HG03432 (cell line): ENCODE measurements around the gene MCF2L.

Source experiments
- ATAC-seq: cut with Tn5 transposase; IDR thresholded peaks from one replicate; pipeline ENCODE4 v1.9.1; 2021; ENCODE audit warnings: mild to moderate bottlenecking, moderate library complexity; ENCODE audit not compliant: unreplicated experiment

MCF2L gene

GRCh38 chr13:113060557-113061270 is 91.7 kb downstream of the MCF2L start:
- ATAC-seq, result no peak

DNA sequence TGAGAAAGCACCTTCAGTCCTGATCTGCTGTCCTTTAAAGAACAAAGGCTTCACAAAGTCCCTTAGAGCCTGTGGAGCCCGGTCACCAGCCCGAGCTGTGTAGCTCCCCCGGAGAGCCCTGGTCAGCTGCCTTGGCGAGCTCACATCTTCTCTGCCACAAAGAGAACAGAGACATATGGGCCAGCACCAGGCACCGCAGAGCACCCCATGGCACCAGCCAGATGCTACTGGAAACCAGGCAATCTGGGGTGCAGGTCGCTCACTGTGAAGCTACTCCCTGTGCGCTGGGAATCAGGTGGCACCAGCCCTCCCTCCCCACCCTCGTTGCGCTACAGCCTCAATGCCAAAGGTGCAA is 92.2 kb downstream of the MCF2L start:
- ATAC-seq, result no peak

- no peak for ATAC-seq
Measured at GRCh38 chr13:113061796-113062425, 92.9 kb downstream of the MCF2L start.

DNA sequence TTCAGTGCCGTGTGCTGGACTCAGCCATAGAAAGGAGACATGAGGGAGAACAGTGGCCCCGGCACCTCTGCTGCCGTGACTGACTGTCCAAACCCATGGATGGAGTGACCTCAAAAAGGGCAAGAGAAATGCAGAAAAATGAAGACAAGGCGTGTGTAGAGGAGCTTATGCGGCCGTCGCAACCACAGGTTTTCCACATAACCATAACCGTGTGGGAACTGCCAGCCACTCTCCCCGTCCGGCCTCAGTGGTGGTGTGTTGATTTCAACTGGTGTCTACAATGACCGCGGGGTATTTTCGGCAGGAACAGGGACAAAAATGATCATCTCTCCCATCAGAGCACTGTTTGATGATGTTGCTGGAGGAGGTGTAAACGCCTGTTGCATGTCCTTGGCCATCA is 93.7 kb downstream of the MCF2L start:
- no peak for ATAC-seq

DNA sequence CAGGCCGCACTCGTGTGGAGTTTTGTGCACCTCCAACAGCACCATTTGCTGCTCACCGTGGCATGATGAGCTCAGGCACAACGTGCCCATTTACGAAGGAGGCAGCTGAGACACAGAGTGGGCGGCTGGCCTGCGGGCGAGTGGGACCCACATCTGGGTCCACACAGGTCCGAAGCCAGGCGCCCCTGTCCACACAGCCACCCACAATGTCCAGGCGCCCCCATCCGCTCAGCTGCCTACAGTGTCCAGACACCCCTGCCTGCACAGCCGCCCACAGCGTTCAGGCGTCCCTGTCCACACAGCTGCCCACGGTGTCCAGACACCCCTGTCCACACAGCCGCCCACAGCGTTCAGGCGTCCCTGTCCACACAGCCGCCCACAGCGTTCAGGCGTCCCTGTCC is 94.1 kb downstream of the MCF2L start:
- ATAC-seq, result no peak

DNA sequence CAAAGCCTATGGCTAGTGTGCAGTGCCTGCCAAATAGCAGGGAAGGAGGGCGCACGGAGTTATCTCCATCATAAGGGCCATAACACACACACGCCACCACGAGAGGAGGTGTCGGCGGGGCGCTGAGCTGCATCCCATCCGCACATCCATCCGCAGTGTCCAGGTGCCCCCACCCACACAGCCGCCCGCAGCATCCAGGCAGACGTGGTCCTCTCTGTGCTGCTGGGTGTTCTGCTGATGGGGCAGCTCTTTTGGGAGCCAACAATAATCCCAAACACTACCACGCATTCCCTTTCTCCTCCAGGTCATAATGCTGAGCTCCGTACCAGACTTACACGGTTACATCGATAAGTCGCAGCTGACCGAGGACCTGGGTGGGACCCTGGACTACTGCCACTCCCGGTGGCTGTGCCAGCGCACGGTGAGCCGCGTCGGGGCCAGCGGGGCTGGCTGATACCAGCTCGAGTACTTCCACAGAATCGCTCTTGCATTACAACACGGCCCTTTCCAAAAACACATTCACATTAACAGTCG is 95.1 kb downstream of the MCF2L start:
- no peak for ATAC-seq

- no peak for ATAC-seq
Measured at GRCh38 chr13:113064534-113065405, 95.8 kb downstream of the MCF2L start.

DNA sequence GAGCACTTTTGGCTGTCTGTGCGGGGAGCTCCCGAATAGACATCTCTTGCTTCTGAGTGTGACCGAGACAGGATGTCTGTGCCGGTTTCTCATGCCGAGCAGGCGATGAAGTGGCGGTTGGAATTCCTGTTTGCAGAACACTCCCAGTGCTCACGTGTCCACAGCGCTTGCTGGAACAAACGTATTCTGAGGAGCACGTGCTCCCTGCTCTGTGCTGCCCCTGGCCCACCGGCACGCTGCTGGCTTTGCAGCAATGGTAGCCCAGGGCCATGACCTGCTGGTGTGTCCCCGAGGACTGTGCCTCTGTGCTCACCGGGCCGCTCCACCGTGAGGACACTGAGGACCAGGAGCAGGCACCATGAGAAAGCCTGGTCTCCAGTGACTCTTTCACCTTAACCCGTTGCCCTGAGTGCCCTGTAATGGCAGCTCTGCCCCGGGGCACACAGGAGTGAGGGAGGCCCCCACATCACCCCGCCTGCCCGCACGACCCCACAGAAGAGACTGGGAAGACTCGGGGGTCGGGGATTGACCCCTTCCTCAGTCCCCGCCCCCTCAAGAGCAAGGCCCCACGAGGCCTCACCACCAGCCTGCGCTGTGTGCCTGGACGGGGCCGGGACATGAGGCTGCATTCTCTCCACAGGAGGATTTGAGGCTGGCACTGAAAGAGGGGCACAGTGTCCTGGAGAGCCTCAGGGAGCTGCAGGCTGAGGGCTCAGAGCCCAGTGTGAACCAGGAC is 96.6 kb downstream of the MCF2L start:
- ATAC-seq, result no peak

DNA sequence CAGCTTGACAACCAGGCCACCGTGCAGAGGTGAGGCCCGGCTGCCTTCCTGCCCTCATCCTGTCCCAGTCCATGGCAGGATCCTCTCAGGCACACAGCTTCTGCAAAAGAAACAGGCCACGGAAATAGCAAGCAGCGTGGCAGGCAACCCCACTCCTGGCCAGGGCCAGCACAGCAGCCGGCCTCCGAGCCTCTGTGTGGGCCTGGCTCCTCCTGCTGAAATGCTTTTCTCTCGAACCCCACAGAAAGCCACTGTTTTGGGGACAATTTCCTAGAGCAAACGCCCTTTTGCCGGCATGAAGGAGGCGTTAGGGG is 97.1 kb downstream of the MCF2L start:
- ATAC-seq, result no peak

DNA sequence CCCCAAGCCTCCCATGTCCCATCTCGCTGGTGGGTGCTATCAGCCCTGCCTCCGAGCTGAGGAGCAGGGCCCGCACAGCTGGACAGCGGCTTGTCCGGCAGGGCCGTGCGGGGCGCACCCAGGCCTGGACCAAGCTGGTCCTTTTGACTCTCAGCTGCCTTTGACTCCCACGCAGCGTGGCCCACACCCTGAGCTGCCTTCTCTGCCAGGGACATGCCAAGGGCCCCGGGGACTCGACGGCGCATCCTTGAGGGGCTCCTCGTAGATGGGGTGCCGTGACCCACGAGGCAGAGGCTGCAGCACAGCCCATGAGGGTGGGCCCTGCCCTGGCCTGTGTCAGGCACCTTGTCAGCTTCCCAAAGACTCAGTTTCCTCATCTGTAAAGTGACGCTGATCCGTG is 97.7 kb downstream of the MCF2L start:
- ATAC-seq, result no peak

- ATAC-seq, result no peak
Measured at GRCh38 chr13:113069861-113070805, 101.1 kb downstream of the MCF2L start.

DNA sequence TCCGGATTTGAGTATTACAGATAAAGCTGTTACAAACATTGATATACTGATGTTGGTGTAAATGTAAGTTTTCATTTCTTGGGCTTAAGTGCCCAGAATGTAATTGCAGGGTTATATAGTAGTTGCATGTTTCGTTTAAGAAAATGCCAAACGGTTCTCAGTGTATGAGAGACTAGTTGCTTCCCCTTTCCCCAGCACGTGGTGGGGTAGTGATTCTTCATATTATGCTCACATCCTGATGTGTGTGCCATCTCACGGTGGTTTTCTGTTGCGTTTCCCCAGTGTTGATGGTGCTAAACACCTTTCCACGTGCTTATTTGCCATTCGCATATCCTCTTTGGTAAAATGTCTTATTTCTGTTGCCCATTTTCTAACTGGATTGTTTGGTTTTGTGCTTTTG is 101.8 kb downstream of the MCF2L start:
- ATAC-seq, result no peak

DNA sequence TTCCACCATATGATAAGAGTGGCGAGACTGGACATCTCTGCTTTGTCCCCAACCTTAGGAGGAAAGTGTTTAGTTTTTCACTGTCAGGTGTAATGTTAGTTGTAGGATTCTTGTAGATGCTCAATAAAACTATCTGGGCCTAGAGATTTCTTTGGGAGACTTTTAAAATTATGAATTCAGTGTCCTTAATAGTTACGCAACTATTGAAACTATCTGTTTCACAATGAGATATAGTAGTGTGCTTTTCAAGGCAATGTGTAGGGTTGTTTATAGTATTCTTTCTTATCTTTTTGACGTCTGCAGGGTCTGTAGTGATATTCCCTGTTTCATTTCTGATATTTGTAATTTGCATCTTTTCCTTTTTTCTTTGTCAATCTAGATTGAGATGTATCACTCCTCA is 103.4 kb downstream of the MCF2L start:
- ATAC-seq, result no peak

DNA sequence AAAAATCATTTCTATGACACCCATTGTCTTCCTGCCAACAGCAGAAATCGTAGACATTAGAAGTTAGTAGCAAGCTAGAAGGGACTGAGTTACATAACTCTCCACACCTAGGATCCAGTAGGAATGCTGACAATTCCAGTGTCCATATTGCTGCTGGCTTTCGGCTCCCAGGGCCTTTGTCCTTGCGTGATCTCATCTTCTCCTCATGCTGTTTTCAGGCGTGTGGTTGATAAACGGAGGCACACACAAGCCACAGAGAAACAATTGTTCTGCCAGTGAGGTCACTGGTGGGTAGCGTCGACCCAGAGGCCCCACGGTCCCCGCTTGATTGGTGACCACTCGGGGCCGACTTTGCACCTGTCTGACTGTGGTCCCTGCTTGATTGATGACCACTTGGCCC is 104.9 kb downstream of the MCF2L start:
- ATAC-seq, result no peak

DNA sequence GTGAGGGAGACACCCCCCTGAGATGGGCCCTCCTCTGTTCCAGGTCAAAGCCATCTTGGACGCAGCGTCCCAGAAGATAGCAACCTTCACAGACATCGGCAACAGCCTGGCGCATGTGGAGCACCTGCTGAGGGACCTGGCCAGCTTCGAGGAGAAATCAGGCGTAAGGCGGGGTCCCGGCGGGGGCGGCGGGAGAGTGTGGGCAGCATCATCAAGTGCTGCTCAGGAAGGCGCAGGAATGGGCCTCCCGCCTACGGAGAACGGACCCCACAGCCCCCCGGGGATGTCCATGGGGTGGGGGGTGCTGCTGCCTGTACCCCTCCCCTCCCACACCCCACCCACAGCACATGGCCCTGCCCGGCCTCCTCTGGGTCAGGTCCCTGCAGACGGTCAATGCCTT is 105.4 kb downstream of the MCF2L start:
- ATAC-seq, result no peak

- ATAC-seq, result no peak
Measured at GRCh38 chr13:113074876-113075275, 105.9 kb downstream of the MCF2L start.

DNA sequence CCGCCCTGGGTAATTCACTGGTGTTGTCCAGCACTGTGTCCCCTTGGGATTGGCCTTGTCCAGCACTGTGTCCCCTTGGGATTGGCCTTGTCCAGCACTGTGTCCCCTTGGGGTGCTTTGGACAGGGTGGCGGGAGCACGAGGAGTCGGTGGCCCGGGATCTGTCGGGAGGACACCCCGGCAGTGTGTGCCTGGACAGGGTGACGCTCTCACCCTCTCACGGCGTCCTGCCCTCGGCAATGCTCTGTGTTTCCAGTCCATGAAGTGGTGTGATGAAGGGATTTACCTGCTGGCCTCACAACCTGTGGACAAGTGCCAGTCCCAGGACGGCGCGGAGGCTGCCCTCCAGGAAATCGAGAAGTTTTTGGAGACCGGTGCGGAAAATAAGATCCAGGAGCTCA is 106.7 kb downstream of the MCF2L start:
- ATAC-seq, result no peak

GRCh38 chr13:113076681-113077401 is 107.8 kb downstream of the MCF2L start:
- ATAC-seq, result no peak

DNA sequence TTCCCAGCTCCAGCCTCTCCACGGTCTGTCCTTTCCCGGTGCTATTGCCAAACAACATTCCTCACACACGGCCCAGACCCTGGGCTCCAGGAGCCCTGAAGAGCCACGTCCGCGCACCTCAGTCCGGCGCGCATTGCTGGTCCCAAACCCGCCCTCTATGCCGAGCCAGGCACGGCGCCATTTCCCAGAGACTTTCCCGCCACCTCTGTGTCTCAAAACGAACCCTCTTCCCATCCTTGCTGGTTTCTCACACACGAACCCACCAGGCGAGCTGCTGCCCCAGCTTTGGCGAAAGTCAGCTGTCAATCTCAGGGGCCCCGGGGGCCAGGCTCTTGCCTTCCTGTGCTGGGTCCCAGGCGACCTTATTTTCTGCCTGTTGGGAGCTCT is 108.5 kb downstream of the MCF2L start:
- no peak for ATAC-seq
